ENCODE measurements around the gene PCDH8.

DNA sequence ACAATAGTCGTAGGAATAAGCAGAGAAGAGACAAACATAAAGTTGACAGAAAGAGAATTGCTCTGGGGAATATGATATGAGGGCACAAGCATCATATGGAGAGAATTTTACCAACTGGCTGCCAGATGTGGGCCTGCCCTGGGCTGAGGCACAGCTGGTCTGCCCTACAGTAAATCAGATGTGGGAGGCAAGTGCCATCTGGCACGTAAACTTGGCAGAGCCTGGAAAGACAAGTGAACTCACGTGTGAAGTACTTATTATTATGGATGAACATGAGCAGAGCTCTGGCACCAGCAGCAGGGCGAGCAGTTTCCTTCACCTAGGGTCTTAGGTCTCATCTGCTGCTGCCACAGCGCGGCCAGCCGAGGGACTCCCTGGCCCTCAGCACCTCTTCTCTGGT is 20.6 kb downstream of the PCDH8 start:
- TF ChIP-seq, protein P1, sequence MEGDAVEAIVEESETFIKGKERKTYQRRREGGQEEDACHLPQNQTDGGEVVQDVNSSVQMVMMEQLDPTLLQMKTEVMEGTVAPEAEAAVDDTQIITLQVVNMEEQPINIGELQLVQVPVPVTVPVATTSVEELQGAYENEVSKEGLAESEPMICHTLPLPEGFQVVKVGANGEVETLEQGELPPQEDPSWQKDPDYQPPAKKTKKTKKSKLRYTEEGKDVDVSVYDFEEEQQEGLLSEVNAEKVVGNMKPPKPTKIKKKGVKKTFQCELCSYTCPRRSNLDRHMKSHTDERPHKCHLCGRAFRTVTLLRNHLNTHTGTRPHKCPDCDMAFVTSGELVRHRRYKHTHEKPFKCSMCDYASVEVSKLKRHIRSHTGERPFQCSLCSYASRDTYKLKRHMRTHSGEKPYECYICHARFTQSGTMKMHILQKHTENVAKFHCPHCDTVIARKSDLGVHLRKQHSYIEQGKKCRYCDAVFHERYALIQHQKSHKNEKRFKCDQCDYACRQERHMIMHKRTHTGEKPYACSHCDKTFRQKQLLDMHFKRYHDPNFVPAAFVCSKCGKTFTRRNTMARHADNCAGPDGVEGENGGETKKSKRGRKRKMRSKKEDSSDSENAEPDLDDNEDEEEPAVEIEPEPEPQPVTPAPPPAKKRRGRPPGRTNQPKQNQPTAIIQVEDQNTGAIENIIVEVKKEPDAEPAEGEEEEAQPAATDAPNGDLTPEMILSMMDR (IDR thresholded peaks at IDR 0.05) = no peak
- TF ChIP-seq POLR2A (IDR thresholded peaks at IDR 0.05) = no peak

All from lower leg skin (tissue), 3 donors.